COLO829 (cell line): ENCODE measurements around the gene ZCCHC8.
"Not testable (repeated sequence)": the region's sequence is repeated elsewhere in the genome, so short reads cannot be mapped to it uniquely, and the experiment has no call there.

Experiments
- DNase-seq: peaks from one replicate; pipeline ENCODE4 v3.0.0; 2012; ENCODE audit warnings: low spot score

ZCCHC8 gene

DNA sequence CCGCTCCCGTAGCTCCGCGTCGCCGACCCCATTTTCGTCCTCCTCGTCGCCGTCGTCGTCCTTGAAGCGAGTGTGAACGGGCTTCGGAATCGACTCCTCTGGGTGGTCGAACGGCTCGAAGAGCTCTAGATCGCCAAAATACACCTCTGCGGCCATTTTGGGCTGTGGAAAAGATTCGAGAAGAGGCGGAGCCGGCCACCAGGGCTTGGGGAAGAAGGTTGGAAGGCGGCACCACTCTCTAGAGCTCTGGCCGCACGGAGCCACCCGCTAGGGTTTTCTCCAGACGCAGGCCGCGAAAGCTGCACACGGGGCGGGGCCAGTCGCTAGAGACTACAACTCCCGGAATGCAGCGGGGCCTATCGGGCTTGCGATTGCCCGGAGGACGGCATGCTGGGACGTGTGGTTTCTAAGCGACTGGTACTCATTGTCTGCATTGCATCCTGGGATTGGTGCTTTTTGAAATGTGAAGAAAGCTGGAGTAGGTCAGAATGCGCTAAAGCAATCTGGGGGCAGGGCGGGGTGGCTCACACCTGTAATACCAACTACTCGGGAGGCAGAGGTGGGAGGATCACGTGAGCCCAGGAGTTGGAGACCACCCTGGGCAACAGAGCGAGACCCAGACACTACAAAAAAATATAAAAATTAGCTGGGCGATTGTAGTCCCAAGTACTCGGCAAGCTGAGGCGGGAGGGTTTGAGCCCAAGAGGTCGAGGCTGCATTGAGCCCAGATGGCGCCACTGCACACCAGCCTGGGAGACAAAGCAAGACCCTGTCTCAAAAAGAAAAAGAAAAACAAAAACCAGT, at the start of gene ZCCHC8:
TSS of gene ZCCHC8 (minus strand) at position 248 of the 804 bp plus-strand sequence. CDS start at position 156, 92 bp downstream.
- peak; percentile 96 for DNase-seq

DNA sequence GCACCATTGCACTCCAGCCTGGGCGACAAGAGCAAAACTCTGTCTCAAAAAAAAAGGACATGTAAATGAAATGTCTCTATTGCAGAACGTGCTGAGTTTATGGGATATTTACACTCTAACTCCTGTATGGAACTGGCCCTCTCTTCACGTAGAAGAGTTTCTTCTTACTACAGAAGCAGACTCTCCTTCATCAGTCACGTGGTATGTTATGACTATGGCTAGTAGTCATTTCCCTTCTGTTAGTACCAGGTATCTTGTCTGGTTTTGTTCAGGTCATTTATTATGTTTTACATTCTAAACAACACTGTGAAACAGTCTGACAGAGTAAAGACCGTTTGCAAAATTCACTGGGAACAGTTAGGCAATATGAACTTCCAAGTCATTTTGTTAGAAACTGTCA, 46.6 kb upstream of the ZCCHC8 start:
- no peak for DNase-seq

DNA sequence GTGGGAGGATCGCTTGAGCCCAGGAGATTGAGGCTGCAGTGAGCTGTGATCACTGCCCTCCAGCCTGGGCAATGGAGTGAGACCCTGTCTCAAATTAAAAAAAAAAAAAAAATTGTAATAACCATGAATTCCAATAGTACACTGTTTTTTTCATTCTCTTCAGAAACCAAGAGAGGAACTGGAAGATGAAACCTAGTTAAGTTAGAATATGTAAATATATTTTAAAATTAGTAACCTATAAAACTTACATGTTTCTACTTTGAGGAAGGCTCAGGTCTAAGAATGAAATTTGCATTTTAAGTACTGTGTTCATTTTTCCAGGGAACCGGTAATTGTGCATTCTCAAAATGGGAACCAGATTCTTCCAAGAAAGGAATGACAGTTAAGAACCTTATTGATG, 45.1 kb upstream of the ZCCHC8 start:
- DNase-seq, result no peak

DNA sequence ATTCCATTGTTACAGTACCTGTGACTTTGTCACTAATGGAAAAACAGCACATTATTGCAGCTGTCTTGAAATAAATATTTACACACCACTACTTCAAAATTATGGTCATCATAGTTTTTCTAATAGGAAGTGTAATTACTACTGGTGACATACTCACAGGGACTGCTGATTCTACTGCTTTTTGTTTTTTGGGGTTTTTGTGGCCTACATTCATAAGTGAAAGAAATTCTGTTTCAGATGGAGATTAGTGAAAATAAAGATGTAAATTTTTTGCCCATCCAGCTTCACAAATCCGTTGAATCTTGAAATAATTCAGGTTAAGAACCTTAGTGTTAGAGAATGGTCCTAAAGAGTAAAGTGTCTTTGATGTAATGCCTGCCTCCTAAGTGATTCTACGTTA, 43.8 kb upstream of the ZCCHC8 start:
- no peak for DNase-seq

DNA sequence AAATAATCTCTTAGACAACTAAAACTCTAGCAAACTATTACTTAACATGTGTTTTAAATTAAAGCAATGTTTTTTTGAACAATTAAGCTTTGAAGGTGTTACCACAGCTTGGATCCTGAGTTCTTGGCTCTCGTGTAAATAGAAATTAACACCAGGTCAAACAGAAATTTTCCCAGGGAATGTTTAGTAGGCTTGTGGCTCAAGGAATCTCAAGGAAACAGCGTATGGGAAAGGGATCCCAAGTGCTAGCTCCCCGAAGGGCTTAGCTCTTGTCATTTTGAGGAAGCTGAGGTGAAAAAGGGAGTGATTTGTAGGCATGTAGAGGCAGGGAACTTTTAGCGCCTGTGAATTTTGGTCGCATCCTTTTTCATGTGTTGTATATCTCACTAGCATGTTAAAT, 37.8 kb upstream of the ZCCHC8 start:
- no peak for DNase-seq

DNA sequence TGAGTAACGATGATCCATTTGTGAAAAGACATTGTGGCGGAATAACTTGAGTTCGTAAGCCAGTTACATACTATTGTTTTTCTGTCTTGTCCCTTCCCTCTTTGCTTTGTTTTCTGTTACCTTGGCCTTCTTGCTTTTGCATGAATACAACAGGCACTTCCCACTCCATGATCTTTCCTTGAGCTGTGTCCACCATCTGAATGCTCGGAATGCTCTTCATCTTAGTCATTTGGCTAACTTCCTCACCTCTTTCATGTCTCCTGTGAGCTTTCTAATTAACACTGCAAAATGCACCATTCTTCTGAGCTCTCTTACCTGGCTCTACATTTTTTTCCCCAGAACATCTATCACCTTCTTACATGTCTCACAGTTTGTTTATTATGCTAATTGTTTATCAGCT, 36.3 kb upstream of the ZCCHC8 start:
- DNase-seq, result no peak

DNA sequence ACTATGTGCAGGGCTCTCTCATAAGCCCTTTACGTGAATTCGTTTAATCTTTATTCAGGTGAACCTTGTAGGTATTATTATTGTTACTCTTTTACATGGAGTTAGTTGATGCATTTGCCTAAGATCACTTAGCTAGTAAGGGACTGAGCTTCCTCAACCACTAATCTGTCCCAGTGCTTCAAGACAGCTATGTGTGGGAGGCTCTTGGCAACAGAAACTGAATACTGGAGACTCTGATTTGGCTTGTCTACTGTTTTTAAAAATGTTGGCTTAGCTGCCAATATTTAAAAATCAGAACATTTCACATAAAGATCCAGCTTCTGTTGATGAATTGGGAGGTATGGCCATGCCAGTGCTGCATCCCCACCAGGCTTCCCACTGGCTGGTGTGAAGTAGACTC, 33.1 kb upstream of the ZCCHC8 start:
- DNase-seq, result no peak

DNA sequence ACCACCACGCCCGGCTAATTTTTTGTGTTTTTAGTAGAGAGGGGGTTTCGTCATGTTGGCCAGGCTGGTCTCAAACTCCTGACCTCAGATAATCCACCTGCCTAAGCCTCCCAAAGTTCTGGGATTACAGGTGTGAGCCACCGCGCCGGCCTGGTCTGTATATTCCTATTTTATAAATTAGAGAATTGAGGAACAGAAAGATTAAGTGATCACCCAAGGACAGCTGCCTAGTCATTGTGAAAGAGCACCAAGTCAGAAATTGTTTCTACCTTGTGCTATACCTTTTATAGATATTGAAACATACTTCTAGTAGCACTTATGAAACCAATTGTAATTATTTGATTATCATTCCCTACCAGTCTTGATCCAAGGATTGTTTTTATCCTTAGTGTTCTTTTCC, 28.3 kb upstream of the ZCCHC8 start:
- DNase-seq, result no peak

GRCh38 chr12:122528582-122528981, 27.9 kb upstream of the ZCCHC8 start:
- no peak for DNase-seq

DNA sequence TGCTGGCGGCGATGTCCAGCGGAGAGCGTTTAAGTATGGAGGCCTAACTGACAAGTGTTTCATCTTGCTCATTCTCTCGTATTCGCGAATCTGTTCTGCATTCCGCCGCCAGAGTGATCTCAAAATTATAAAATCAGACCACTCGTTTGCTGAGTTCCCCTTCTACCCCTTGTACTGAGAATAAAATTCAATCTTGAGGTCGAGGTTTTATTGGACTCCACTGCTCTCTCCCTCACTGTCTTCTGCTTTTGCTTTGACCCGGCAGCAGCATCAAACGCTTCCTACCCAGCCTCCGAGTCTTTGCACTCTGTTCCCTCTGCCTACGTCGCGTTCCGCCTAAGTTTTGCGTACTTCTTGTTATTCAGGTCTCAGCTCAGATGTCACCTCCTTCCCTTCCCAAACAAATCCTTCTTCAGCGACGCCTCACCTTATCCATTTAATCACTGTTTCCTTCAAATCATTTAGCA, 26.8 kb upstream of the ZCCHC8 start:
- peak; percentile 20 for DNase-seq

DNA sequence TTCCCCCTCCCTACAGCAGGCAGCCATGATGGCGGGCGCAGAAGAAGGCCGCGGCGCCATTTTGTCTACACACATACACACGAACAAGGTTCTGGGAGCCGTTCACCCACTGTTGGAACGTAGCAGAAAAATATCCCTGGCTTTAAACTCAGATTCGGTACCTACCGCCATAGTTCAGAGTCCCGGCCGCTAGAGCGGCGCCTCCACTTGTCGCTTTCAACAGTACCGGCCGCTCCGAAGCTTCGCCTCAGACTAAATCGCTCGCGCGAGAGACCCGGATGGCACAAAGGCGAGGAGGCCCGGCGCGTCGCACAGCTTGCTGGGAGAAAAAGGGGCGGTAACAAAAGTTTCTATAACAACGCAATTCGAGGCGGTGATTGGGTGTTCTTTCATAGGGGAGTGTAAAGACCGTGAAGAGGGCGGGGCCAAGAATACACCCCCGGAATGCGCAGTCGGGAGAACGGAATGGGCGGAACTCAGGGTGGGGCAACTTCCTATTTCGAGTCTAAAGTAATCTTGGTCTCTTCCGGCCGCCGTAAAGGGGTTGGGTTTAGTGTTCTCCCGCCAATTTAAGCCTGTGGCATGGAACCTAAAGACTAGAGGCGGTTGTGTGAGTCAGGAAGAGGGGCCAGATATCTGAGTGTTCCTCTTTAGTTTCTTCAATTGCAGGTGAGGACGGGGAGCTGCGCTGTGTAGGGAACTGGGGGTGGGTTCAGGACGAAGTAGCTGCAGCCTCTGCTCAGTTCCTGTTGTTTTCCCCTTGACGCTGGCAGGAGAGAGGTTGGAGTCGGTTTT, 26.1 kb upstream of the ZCCHC8 start, which contains the start of the genes KNTC1 and RSRC2:
TSS of gene KNTC1 (plus strand) at position 567 of the 795 bp plus-strand sequence. CDS start 2,815 bp downstream, outside the sequence.
TSS of gene RSRC2 (minus strand) at position 254 of the 795 bp plus-strand sequence. CDS start at position 171, 83 bp downstream.
- peak; percentile 100 for DNase-seq

DNA sequence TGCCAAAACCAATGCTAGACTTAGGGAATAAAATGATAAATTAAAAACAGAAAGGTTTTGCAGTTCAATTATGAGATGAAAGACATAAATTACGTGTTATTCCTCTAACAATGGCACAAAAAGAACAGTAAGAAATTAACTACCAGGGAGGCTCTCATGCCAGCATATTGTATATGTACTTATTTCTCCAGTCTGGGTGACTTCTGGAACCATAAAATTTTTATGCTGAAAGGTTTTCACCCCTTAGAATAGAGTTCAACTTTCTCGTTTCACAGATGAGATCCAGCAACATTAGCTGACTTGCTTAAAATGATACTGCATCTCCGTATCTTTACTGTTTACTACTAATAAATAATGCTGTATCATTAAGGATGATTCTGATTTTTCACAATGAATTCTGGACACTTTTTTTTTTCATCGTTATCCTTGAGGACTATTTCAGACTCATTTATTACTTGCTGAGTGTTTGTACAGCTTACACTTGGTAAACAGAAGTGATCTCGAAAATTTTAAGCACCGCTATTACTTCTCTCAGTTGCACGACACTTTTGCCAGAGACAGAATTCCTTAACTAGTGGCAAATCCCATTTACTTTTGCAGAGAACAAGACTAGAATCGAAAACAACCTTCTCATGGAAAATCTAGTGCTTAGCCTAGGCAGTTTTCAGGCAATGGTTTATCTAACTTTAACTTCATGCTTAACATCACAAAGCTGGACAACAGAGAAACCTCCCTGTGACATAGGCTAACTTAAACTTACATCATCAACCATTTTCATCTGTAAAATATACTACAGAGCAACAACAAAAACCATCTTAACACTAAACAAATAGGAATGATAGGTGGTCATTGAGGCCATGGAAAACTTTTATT, 23.4 kb upstream of the ZCCHC8 start:
- DNase-seq, result no peak

DNA sequence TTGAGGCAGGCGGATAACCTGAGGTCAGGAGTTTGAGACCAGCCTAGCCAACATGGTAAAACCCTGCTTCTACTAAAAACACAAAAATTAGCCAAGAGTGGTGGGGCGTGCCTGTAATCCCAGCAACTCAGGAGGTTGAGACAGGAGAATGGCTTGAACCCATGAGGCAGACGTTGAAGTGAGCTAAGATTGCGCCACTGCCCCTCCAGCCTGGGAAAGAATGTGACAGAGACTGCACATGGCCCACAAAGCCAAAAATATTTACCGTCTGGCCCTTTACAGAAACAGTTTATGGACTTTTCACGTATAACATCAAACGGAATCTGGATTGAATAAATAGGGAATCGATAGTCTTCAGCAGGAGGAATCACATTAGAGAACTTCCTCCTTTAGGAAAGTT, 22.5 kb upstream of the ZCCHC8 start:
- no peak for DNase-seq

- no peak for DNase-seq
These were observed 19.9 kb upstream of the ZCCHC8 start for GRCh38 chr12:122520676-122521075.

GRCh38 chr12:122519418-122519817, 18.7 kb upstream of the ZCCHC8 start:
- DNase-seq, result no peak

GRCh38 chr12:122518908-122519307, 18.2 kb upstream of the ZCCHC8 start:
- DNase-seq, result no peak

DNA sequence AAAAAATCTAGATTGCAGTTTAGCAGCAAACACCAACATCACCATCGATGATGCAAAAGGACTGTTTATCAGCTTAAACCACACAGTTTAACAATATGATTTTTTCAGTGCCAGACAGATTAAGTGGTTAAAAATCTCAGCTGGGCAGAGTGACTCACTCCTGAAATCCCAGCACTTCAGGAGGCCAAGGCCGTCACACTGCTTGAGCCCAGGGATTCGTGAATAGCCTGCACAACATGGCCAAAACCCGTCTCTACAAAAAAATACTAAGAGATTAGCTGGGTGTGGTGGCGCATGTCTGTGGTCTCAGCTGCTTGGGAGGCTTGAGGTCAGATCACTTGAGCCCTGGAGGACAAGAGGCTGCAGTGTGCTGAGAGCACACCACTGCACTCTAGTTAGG, 17.1 kb upstream of the ZCCHC8 start:
- no peak for DNase-seq

- no peak for DNase-seq
These were observed 16.0 kb upstream of the ZCCHC8 start for GRCh38 chr12:122516544-122517361.

DNA sequence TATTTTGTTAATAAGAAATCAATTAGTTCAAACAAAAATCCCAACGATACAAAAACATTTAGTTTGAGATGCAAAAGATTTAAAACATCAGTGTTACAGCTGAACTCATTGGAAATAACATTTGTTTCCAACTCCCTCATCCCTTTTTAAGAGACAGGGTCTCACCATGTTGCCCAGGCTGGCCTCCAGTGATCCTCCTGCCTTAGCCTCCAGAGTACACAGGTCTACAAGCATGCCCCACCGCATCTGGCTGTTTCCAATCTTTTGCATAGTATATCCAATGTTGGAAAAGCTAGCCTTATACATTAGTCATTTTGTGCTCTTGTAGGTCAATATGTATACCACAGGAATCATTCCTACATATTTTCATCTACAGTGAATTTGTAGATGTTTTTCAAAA, 14.5 kb upstream of the ZCCHC8 start:
- no peak for DNase-seq

GRCh38 chr12:122513660-122514059, 12.9 kb upstream of the ZCCHC8 start:
- DNase-seq, result no peak

- not testable (repeated sequence) for DNase-seq
These were observed 12.3 kb upstream of the ZCCHC8 start for GRCh38 chr12:122513028-122513427.
